ENCODE data around the gene AADACL2.

DNA sequence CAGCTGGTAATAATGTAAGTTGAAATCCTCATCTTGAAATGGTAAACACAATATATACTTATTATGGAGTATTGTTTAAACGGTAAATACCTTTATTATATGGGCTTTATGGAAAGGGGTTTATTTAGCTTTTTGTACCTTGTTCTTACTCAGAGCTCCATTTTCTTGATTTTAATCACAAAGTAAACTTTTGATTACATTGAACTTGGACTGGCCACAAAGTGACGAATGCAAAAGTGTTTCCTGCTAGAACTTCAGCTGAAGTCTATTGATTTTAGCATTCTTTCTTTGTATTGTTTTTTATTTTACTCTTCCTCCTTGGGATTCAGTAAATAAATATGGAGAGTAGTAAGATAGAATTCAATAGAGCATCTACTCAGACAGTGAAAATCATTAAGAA lies 60.4 kb downstream of the AADACL2 start:
- TF ChIP-seq, protein P1, sequence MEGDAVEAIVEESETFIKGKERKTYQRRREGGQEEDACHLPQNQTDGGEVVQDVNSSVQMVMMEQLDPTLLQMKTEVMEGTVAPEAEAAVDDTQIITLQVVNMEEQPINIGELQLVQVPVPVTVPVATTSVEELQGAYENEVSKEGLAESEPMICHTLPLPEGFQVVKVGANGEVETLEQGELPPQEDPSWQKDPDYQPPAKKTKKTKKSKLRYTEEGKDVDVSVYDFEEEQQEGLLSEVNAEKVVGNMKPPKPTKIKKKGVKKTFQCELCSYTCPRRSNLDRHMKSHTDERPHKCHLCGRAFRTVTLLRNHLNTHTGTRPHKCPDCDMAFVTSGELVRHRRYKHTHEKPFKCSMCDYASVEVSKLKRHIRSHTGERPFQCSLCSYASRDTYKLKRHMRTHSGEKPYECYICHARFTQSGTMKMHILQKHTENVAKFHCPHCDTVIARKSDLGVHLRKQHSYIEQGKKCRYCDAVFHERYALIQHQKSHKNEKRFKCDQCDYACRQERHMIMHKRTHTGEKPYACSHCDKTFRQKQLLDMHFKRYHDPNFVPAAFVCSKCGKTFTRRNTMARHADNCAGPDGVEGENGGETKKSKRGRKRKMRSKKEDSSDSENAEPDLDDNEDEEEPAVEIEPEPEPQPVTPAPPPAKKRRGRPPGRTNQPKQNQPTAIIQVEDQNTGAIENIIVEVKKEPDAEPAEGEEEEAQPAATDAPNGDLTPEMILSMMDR (conservative IDR thresholded peaks at IDR 0.05; ENCODE audit: low read depth in 2 of 2): no peak
- TF ChIP-seq EZH2 (IDR thresholded peaks at IDR 0.05; ENCODE audit: low read depth, unreplicated experiment) (no peak), EZH2phosphoT487 (IDR thresholded peaks at IDR 0.05; ENCODE audit: unreplicated experiment) (no peak), POLR2AphosphoS5 (IDR thresholded peaks at IDR 0.05; ENCODE audit: low read depth) (no peak), CREB1 (CRISPR knock-in tag; IDR thresholded peaks at IDR 0.05; ENCODE audit: low read depth) (no peak), ZNF331 (CRISPR knock-in tag; IDR thresholded peaks at IDR 0.05; ENCODE audit: low read depth) (no peak), JUNB (IDR thresholded peaks at IDR 0.05; ENCODE audit: unreplicated experiment) (no peak), NANOG (IDR thresholded peaks at IDR 0.05; ENCODE audit: borderline replicate concordance) (no peak), ZNF114 (CRISPR knock-in tag; IDR thresholded peaks at IDR 0.05) (no peak)
- TF ChIP-seq, protein P2, sequence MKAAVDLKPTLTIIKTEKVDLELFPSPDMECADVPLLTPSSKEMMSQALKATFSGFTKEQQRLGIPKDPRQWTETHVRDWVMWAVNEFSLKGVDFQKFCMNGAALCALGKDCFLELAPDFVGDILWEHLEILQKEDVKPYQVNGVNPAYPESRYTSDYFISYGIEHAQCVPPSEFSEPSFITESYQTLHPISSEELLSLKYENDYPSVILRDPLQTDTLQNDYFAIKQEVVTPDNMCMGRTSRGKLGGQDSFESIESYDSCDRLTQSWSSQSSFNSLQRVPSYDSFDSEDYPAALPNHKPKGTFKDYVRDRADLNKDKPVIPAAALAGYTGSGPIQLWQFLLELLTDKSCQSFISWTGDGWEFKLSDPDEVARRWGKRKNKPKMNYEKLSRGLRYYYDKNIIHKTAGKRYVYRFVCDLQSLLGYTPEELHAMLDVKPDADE (IDR thresholded peaks at IDR 0.05): no peak
- TF ChIP-seq, protein P3, sequence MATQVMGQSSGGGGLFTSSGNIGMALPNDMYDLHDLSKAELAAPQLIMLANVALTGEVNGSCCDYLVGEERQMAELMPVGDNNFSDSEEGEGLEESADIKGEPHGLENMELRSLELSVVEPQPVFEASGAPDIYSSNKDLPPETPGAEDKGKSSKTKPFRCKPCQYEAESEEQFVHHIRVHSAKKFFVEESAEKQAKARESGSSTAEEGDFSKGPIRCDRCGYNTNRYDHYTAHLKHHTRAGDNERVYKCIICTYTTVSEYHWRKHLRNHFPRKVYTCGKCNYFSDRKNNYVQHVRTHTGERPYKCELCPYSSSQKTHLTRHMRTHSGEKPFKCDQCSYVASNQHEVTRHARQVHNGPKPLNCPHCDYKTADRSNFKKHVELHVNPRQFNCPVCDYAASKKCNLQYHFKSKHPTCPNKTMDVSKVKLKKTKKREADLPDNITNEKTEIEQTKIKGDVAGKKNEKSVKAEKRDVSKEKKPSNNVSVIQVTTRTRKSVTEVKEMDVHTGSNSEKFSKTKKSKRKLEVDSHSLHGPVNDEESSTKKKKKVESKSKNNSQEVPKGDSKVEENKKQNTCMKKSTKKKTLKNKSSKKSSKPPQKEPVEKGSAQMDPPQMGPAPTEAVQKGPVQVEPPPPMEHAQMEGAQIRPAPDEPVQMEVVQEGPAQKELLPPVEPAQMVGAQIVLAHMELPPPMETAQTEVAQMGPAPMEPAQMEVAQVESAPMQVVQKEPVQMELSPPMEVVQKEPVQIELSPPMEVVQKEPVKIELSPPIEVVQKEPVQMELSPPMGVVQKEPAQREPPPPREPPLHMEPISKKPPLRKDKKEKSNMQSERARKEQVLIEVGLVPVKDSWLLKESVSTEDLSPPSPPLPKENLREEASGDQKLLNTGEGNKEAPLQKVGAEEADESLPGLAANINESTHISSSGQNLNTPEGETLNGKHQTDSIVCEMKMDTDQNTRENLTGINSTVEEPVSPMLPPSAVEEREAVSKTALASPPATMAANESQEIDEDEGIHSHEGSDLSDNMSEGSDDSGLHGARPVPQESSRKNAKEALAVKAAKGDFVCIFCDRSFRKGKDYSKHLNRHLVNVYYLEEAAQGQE (IDR thresholded peaks at IDR 0.05; ENCODE audit: unreplicated experiment): no peak
